SK-N-SH treated with all-trans-retinoic acid at 6 μM for 48 hours (cell line): Measurements from ENCODE around the gene LONRF2.

Experiments used
- ATAC-seq: fragments of 200-7000 bp; cut with Tn5 transposase; 3 replicates; pipeline ENCODE4 v1.9.1; 2020; ENCODE audit warnings: mild to moderate bottlenecking, moderate library complexity
- ARNTL ChIP-seq: fragments of 450-650 bp; formaldehyde crosslinking; IDR thresholded peaks from 2 replicates; pipeline ENCODE4 v1.5.0; 2020; ENCODE audit warnings: low read depth, mild to moderate bottlenecking, moderate library complexity, borderline replicate concordance
- BACH2 ChIP-seq: fragments of 250-450 bp; sonication (Bioruptor Pico); IDR thresholded peaks from 2 replicates; pipeline ENCODE4 v1.9.0; 2021; ENCODE audit warnings: mild to moderate bottlenecking, borderline replicate concordance
- CSDC2 ChIP-seq: fragments of 250-450 bp; sonication (Bioruptor Pico); IDR thresholded peaks from 2 replicates; pipeline ENCODE4 v1.5.0; 2020; ENCODE audit warnings: mild to moderate bottlenecking, moderate library complexity
- ESRRG ChIP-seq: fragments of 250-450 bp; sonication (Bioruptor Pico); IDR thresholded peaks from 2 replicates; pipeline ENCODE4 v1.6.1; 2021; ENCODE audit warnings: mild to moderate bottlenecking
- GLIS3 ChIP-seq: fragments of 250-450 bp; sonication (Bioruptor Pico); IDR thresholded peaks from 2 replicates; pipeline ENCODE4 v1.5.0; 2020; ENCODE audit warnings: mild to moderate bottlenecking, moderate library complexity
- ISL1 ChIP-seq: fragments of 250-450 bp; sonication (Bioruptor Pico); IDR thresholded peaks from 2 replicates; pipeline ENCODE4 v2.1.2; 2022; ENCODE audit warnings: mild to moderate bottlenecking, moderate library complexity
- OSR1 ChIP-seq: fragments of 250-450 bp; sonication (Bioruptor Pico); IDR thresholded peaks from 2 replicates; pipeline ENCODE4 v1.8.0; 2022; ENCODE audit warnings: moderate library complexity, mild to moderate bottlenecking, inconsistent platforms
- POU6F1 ChIP-seq: fragments of 250-450 bp; sonication (Bioruptor Pico); IDR thresholded peaks from 2 replicates; pipeline ENCODE4 v1.8.0; 2021; ENCODE audit warnings: low read depth, mild to moderate bottlenecking, moderate library complexity, borderline replicate concordance
- PPARA ChIP-seq: fragments of 250-450 bp; sonication (Bioruptor Pico); IDR thresholded peaks from 2 replicates; pipeline ENCODE4 v1.5.0; 2020; ENCODE audit warnings: mild to moderate bottlenecking, borderline replicate concordance
- RARB ChIP-seq: fragments of 250-450 bp; sonication (Bioruptor Pico); IDR thresholded peaks from 2 replicates; pipeline ENCODE4 v1.8.0; 2021; ENCODE audit warnings: mild to moderate bottlenecking, moderate library complexity
- SNAI2 ChIP-seq: fragments of 250-450 bp; sonication (Bioruptor Pico); IDR thresholded peaks from 2 replicates; pipeline ENCODE4 v1.5.0; 2020; ENCODE audit warnings: mild to moderate bottlenecking, moderate library complexity
- TCF4 ChIP-seq: fragments of 250-450 bp; sonication (Bioruptor Pico); IDR thresholded peaks from 2 replicates; pipeline ENCODE4 v1.8.0; 2021; ENCODE audit warnings: mild to moderate bottlenecking, moderate library complexity, borderline replicate concordance
- TOX ChIP-seq: fragments of 250-450 bp; sonication (Bioruptor Pico); IDR thresholded peaks from 2 replicates; pipeline ENCODE4 v1.8.0; 2021; ENCODE audit warnings: mild to moderate bottlenecking, moderate library complexity, borderline replicate concordance
- ZFP3 ChIP-seq: fragments of 250-450 bp; sonication (Bioruptor Pico); IDR thresholded peaks from 2 replicates; pipeline ENCODE4 v1.5.0; 2020; ENCODE audit warnings: mild to moderate bottlenecking, moderate library complexity
- ZFP30 ChIP-seq: fragments of 450-650 bp; formaldehyde crosslinking; IDR thresholded peaks from 2 replicates; pipeline ENCODE4 v1.5.0; 2022; ENCODE audit warnings: mild to moderate bottlenecking, moderate library complexity
- ZNF565 ChIP-seq: fragments of 450-650 bp; formaldehyde crosslinking; conservative IDR thresholded peaks from 2 replicates; pipeline ENCODE4 v1.5.0; 2020; ENCODE audit warnings: low read depth, mild to moderate bottlenecking, moderate library complexity
- ZNF8 ChIP-seq: fragments of 450-650 bp; formaldehyde crosslinking; IDR thresholded peaks from 2 replicates; pipeline ENCODE4 v1.5.0; 2020; ENCODE audit warnings: mild to moderate bottlenecking, moderate library complexity
- TF ChIP-seq, protein P1 (sequence below): fragments of 250-450 bp; sonication (Bioruptor Pico); IDR thresholded peaks from 2 replicates; pipeline ENCODE4 v1.8.0; 2020; ENCODE audit warnings: mild to moderate bottlenecking, moderate library complexity, borderline replicate concordance
- TF ChIP-seq, protein P2 (sequence below): fragments of 250-450 bp; sonication (Bioruptor Pico); IDR thresholded peaks from 2 replicates; pipeline ENCODE4 v1.5.1; 2021; ENCODE audit warnings: mild to moderate bottlenecking, moderate library complexity
- TF ChIP-seq, protein P3 (sequence below): fragments of 250-450 bp; sonication (Bioruptor Pico); IDR thresholded peaks from 2 replicates; pipeline ENCODE4 v1.5.0; 2020; ENCODE audit warnings: mild to moderate bottlenecking, moderate library complexity

The LONRF2 gene

DNA sequence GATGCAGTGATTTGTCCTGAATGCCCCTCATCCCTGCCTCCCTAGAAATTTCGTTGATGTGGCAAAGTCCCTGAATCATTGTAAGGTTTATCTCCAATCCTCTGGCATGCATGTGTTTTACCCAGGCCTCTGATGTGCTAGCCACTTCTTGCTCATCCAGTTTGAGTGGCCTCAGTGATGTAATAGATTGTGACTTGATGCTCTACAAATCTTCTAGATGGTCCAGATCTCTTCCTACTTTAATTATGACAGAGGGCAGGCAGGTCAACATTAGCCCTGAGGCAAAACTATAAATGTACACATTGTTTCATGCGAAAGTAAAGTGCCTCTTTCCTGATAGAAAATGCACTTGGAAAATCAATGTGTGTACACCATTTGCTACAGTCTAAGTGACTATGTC is 54.5 kb downstream of the LONRF2 start:
- TF ChIP-seq ZNF8 = peak; percentile 87
- TF ChIP-seq CSDC2 (CRISPR knock-in tag) = no peak
- TF ChIP-seq ZFP30 (CRISPR knock-in tag) = no peak
- ATAC-seq = no peak

DNA sequence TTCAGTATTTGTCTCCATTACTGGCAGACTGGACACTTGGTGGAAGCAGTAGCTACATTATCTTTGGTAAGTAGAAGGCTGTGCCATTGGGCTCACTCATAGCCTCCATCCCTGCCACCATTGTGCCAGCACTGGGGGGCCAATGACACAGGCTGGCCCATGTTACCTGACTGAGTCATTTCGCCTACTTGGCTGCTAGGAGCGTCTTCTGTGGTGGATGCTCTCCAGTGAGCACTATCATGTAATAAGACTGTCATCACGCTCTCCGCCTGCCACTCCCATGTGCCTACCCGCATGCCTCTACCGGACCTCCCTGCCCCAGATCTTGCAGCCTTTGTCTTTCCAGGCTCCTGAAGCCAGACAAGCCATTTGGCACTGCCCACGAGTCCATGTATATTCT is 56.2 kb downstream of the LONRF2 start:
- TF ChIP-seq, protein P1, sequence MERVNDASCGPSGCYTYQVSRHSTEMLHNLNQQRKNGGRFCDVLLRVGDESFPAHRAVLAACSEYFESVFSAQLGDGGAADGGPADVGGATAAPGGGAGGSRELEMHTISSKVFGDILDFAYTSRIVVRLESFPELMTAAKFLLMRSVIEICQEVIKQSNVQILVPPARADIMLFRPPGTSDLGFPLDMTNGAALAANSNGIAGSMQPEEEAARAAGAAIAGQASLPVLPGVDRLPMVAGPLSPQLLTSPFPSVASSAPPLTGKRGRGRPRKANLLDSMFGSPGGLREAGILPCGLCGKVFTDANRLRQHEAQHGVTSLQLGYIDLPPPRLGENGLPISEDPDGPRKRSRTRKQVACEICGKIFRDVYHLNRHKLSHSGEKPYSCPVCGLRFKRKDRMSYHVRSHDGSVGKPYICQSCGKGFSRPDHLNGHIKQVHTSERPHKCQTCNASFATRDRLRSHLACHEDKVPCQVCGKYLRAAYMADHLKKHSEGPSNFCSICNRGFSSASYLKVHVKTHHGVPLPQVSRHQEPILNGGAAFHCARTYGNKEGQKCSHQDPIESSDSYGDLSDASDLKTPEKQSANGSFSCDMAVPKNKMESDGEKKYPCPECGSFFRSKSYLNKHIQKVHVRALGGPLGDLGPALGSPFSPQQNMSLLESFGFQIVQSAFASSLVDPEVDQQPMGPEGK (CRISPR knock-in tag) = no peak
- TF ChIP-seq TOX (no peak), ZFP3 (CRISPR knock-in tag) (no peak), CSDC2 (CRISPR knock-in tag) (no peak), OSR1 (no peak), TCF4 (CRISPR knock-in tag) (no peak), RARB (CRISPR knock-in tag) (no peak), ZFP30 (CRISPR knock-in tag) (no peak), SNAI2 (CRISPR knock-in tag) (no peak), POU6F1 (CRISPR knock-in tag) (no peak), ZNF8 (no peak), ARNTL (CRISPR knock-in tag) (no peak), PPARA (CRISPR knock-in tag) (no peak), ESRRG (no peak), ISL1 (CRISPR knock-in tag) (no peak)
- TF ChIP-seq, protein P2, sequence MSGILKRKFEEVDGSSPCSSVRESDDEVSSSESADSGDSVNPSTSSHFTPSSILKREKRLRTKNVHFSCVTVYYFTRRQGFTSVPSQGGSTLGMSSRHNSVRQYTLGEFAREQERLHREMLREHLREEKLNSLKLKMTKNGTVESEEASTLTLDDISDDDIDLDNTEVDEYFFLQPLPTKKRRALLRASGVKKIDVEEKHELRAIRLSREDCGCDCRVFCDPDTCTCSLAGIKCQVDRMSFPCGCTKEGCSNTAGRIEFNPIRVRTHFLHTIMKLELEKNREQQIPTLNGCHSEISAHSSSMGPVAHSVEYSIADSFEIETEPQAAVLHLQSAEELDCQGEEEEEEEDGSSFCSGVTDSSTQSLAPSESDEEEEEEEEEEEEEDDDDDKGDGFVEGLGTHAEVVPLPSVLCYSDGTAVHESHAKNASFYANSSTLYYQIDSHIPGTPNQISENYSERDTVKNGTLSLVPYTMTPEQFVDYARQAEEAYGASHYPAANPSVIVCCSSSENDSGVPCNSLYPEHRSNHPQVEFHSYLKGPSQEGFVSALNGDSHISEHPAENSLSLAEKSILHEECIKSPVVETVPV (CRISPR knock-in tag) = no peak
- TF ChIP-seq, protein P3, sequence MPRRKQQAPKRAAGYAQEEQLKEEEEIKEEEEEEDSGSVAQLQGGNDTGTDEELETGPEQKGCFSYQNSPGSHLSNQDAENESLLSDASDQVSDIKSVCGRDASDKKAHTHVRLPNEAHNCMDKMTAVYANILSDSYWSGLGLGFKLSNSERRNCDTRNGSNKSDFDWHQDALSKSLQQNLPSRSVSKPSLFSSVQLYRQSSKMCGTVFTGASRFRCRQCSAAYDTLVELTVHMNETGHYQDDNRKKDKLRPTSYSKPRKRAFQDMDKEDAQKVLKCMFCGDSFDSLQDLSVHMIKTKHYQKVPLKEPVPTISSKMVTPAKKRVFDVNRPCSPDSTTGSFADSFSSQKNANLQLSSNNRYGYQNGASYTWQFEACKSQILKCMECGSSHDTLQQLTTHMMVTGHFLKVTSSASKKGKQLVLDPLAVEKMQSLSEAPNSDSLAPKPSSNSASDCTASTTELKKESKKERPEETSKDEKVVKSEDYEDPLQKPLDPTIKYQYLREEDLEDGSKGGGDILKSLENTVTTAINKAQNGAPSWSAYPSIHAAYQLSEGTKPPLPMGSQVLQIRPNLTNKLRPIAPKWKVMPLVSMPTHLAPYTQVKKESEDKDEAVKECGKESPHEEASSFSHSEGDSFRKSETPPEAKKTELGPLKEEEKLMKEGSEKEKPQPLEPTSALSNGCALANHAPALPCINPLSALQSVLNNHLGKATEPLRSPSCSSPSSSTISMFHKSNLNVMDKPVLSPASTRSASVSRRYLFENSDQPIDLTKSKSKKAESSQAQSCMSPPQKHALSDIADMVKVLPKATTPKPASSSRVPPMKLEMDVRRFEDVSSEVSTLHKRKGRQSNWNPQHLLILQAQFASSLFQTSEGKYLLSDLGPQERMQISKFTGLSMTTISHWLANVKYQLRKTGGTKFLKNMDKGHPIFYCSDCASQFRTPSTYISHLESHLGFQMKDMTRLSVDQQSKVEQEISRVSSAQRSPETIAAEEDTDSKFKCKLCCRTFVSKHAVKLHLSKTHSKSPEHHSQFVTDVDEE (CRISPR knock-in tag) = no peak
- ATAC-seq = no peak

GRCh38 chr2:100265226-100265625 is 57.1 kb downstream of the LONRF2 start:
- TF ChIP-seq TOX (no peak), RARB (CRISPR knock-in tag) (no peak), ZNF565 (CRISPR knock-in tag) (no peak), ESRRG (no peak), CSDC2 (CRISPR knock-in tag) (no peak), PPARA (CRISPR knock-in tag) (no peak), ZFP3 (CRISPR knock-in tag) (no peak), ZFP30 (CRISPR knock-in tag) (no peak), OSR1 (no peak), GLIS3 (CRISPR knock-in tag) (no peak), BACH2 (CRISPR knock-in tag) (no peak)
- TF ChIP-seq, protein P2 (CRISPR knock-in tag) = no peak
- TF ChIP-seq, protein P1 (CRISPR knock-in tag) = no peak
- TF ChIP-seq, protein P3 (CRISPR knock-in tag) = no peak
- no peak for ATAC-seq
